HG02970 (cell line): ENCODE measurements around the gene PPP1CA.
A peak's percentile ranks its signal among the peaks of the same experiment; 100 is the strongest.

Source experiments
- ATAC-seq: cut with Tn5 transposase; IDR thresholded peaks from one replicate; pipeline ENCODE4 v1.9.1; 2021; ENCODE audit warnings: mild to moderate bottlenecking, moderate library complexity, moderate number of reproducible peaks; ENCODE audit not compliant: unreplicated experiment, low FRiP score

PPP1CA gene

DNA sequence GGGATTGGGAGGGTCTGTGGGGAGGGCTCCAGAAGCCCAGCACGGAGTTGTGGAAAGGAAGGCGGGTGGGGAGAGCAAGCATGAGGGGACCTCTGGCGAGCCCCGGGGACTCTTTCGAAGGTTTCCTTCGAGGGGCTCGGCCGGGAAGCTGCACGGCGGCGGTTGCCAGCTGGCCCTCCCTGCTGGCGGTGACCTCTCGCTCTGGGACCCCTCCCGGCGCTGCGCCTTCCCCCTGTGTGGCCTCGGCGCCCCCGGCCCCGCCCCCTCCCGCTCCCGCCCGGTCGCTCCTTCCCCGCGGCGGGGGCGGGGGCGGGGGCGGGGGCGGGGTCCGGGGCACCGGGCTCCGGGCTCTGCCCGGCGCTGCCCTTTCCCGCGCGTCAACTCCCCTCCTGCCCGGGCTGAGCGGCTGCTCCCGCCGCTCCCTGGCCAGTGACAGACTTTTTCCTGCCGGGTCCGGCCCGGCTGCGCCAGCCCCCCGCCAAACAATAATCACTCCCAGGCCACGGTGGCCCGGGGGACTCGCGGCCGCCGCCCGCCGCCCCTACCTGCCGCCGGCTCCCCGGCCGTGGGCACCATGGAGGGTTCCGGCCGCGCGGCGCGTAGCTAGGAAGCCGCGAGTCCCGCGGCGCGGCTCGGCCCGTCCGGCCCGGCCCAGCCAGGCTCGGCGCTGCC lies 29.2 kb downstream of the PPP1CA start:
- peak; percentile 11 for ATAC-seq

DNA sequence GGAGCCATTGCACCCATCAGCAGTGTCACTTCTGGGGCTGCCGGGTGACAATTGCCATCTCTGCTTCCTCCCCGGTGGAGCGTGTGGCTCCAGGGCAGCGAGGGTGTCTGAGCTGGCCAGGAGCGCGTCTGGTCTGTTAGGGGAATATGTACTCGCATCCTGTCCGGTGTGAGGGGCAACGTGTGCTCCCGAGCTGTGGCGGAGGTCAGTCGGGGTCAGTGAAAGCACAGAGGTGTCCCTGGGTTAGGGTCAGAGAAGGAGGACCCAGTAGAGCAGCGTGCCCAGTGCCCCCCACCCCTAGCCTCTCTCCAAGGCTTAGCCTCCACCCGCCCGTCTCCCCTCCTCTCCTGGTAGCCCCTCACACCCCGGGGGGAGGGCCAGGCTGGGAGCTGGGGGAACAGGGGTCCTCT lies 29.7 kb downstream of the PPP1CA start:
- ATAC-seq: no peak

DNA sequence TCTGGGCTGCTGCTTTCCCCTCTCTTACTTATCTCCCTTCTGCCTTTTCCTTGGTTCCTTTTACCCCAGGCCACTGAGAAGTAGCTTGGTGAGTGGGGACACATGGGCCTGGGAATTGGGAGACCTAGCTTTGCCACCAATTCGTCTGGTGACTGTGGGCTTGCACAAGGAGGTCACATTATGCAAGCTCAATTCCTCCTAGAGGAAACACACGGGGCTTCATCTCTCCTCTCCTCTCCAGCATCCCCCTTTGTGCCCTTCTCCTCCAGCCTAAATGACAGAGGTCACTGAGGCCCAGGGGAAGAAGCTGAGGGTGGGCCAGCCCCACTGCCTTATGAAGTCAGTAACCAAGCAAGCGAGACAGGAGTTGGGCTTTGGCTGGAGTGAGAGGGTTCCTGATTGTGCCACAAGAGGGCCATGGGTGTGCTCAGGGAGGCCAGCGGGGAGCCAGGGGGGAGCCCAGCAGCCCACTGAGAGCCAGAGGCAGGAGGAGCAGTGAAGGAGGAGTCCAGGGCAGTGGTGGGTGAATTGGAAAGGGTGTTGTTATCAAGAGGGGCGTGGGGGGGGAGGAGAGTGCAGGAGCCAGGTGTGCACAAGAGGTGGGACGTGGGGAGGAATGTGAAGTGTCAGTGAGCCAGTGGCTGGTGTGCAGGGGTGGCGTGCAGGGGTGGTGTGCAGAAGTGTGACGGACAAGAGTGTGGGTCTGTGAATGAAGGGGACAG lies 30.3 kb downstream of the PPP1CA start:
- no peak for ATAC-seq

DNA sequence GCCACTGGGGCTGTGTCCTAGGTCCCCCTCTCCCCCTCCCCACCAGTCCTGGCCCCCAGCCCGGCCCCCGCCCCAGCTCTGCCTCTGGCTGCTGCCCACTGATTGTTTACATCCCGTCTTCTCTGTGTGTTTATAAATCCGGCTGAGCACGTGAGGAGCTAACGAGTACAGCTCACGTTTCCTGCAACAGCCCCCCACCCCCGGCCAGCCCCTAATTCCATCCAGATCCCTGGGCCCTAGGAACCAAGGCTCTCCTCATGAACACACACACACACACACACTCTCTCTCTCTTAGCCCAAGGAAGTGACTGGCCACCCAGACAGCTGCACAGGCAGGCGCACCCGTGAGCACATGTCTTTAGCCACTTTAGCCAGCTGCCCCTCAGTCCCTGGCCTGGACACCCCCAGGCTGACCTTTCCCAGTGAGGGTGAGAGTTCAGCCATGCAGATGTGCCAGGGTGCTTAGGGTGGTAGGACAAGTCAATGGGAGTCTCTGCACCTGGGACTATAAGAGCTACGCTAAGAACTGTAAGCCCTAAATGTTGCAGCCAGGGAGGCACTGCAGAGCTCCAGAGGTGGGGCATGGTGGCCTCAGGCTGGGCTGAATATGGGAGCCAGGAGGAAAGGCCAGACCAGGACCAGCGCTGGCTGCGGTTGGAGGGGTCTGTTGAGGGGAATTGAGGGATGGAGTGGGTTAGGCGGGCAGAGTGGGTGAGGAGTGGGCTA lies 31.1 kb downstream of the PPP1CA start:
- ATAC-seq: no peak

DNA sequence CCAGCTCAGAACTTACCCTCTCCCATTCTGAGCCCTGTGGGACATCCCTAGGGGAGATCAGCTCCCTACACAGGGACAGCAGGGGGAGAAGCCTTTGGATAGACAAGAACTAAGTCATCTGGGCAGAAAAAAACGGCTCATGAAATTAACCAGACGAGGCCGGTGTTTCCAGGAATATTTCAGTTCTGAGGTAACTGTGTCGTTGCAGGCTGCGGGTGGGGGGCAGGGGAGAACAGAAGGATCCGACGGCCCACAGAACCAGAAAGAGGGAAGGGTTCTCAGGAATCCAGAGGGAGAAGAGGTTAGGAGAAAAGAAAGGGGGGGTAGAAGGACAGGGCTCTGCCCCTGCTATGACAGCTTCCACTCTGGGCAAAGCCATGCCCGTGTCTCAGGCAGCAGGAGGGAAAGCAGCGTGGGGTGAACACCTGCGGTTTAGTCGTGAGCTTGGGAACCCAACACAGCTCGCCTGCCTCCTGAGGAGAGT lies 31.8 kb downstream of the PPP1CA start:
- no peak for ATAC-seq

DNA sequence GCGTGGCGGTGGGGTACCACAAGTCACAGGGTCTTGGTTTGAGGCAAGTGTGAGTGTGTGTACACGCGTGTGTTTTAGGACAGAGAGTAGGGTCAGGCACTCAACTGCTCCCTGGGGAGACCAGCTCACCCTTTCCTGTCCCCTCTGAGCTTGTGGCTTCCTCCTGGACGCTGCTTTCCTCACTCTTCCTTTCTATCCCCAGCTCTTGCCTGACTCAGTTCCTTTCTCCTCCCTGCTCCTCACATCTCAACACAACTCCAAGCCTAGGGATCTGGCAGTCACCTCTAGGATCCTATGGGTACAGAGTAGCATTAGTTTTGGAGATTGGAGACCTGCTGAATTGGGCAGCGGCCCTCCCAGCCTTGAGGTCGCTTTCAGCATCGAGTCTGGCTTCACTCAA lies 32.4 kb downstream of the PPP1CA start:
- no peak for ATAC-seq

DNA sequence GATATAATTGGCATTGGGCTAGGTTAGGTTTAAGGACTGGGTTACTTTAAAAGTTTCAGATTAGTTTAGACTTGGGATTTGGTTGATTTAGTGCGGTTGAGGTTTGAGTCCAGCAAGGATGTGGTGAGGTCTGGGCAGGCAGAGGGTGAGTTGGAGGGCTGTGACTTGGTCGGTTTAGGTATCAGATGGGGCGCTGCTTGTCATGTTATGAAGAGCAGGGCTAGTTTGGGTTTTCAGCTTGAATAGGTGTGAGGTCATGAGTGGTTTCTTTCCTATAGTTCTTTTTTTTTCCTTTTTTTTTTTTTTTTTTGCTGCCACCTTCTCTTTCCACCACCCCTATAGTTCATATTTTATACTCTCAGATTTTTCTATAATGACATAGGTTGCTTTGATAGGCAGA lies 33.0 kb downstream of the PPP1CA start:
- ATAC-seq: no peak

DNA sequence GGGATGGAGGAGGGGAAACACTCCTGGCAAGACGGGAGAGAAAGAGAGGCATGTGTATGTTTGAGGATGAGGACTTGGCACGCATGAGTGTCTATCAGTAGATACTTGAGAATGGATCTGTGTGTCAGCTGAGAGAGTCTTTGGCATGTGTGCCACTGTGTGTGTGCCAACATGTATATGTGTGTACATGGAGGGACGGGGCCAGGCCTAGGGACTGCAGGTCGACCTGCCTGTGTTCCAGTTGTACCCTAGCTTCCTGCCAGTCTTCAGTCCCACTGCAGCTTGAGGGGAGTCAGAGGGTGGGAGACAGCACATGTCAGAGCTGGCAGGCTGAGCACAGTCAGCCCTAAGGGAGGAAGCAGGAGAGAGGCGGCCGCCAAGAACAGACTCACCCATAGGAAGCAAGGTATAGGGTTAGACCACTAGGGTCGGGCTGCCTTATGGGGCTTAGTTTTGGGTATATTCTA lies 33.9 kb downstream of the PPP1CA start:
- ATAC-seq: no peak

DNA sequence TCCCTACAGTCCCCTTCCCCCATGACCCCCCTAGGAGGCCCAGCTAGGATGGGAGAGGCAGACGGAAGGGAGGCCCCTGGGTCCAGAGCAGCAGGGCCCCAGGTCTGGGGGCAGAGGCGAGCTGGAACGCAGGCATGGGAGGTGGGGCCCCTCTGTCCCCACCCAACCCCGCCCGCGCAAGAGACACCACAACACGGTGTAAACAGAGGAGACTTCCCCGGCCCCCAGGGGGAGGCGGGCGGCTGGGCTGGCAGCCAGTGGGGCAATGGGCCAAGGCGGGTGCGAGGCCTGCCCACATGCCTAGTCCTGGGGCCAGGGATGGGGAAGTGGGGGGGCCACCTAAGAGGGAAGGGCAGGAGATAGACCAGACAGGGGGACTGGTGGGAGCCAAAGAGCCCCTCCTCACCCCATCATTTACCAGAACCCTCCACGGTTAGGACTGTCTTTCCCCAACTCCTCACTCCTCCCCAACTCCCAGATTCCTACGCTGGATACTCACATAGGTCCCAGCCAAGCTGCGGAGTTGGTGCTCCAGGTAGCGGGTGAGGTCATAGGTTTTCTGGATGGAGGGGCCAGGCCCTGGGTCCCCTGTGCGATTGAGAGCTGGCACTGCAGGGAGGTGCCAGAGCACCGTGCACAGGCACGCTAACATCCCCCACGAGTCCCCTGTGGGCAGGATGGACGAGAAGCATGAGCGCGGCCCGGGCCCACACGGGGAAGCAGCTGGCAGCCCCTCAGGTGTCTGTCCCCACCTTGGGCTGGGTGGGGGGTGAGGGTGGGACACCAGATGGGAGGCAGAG lies 34.5 kb downstream of the PPP1CA start:
- no peak for ATAC-seq

DNA sequence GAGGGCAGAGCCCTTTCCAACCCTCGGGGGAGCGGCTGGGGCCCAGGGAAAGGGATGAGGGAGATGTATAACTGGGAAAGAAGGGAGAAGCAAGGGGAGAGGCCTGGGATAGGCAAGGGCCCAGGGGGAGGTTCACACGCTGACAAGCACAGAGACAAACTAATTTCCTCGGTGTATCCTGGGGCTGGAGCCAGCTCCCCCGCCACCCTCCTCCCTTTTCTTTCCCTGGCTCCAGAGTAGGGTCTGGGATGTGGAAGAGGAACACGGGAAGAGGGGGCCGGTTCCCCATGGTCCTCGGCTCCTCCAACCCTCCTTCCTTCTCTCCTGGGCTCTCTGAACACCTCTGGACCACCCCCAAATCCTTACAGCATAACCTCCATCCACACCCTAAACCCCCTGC lies 35.1 kb downstream of the PPP1CA start:
- no peak for ATAC-seq

DNA sequence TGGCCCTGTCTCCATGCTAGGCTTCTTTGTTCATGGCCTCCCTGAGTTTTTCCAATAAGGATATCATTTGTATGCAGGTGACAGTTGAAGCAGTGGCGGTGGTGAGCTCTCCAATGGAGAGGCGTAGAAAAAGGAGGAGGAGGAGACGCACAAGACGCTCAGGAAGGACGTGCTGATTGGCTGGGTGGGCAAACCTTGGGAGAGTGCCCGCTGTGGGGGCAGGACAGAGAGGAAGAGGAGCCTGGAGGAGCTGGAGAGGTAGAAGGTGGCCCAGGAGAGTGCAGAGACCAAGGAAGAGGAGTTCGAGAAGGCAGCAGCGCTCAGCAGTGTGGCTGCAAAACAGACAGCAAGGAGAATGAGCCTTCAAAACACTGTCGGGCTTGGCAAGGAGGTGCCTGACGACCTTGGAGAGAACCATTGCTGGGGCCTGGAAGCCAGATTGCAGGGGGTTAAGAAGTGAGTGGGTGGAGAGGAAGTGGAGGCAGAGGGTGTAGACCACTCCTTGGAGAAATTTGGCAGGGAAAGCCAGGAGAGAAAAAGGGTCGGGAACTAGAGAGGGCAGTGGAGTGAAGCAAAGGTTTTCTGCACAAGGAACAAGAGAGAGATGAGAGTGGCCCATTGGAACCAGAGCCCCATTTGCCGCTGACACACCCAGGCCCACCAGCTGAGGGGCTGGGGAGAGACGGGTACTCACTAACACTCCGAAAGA lies 35.8 kb downstream of the PPP1CA start:
- ATAC-seq: no peak

DNA sequence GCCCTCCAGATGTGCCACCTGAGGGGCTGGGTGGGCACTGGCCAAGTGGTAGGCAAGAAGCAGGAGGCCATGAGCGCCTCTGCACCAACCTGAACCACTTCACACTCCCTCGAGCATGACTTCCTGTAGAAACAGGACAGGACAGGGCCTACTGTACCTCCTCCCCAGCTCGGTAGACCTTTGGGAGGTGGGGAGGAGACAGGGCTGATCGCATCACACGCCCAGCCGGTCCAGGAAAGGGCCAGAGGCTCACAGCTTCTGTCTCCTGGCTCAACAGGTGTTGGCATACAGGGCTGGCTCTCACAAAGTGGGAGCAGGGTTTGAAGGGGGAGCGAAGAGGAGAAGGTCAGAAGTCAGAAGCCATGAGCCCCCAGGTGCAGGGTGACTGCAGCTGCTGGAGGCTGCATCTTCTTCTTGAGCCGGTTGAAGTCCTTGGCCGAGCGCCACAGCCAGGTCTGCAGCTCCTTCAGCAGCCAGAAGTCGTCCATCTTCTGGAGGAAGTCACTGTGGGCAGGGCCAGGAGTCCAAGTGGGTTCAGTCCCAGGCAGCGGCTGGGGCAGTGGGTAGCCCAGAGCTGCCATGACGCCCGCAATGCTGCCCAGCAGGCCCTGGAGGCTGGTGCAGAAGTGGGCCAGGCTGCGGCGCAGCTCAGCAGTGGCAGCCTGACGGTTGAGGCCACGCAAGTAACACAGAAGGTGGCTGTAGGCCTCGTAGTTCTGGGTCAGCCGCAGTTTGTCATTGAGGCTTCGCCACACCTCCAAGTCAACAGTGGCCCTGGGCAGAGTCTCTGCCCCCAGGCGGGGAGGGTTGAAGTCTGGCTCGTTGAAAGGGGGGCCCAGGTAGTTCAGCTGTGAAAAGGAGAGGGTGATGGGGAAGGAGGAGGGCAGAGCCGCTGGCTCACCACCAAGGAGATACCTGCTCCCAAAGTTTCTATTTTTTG lies 36.6 kb downstream of the PPP1CA start:
- ATAC-seq: no peak

DNA sequence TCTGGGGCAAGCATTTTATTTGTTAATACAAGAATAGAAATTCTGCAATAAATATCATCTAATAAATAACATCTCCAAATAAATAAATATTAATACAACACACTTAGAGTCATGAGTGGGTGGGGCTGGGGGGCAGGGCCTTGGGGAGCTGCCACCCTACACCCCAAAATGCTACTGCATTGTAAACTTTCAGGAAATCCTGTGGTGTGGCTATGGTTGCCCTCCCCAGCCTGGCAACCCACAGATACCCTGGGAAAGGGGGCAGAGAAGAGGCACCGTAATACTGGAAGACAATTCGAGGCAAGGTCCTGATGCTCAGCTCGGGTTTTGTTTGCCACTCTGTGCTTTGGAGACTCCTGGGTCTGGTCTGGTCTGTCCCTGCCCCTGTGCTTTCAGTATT lies 37.5 kb downstream of the PPP1CA start:
- ATAC-seq: no peak

DNA sequence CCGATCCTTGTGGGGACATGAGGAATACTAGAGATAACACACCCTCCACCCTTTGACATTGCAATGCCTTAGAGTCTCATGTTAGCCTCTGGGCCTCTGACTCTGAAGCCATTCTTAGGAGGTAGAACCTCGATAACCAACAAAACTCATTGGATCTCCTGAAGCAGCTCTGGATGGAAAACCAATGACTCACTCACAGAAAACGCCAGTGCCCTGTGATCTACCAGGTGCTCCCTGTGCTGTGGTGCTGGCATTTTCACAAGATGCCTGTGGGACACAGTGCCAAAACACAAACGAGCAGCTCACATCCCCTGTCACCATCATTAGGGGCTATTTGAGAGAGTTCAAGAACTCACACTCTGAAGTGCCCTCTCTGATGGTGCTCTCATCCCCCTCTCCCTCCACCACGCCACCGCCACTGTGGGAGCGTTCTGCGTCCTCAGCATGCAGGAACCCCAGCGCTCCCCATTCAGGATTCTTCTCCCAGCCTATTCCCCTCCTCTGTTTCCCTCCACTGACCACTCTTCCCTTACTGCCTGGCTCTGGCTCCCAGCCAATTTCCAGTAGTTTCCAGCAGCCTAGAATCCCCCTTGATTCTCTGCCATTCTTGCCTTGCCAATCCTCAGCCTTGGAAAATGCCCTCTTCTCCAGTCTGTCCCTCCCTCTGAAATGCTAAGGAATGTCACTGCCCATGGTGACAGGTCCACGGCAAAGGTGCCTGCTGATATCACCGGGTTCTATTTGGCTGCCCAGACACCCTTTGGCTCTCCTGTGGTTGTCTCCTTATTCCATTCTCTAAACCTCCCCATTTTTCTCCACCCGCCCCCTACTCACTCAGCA lies 43.6 kb downstream of the PPP1CA start:
- ATAC-seq: no peak

DNA sequence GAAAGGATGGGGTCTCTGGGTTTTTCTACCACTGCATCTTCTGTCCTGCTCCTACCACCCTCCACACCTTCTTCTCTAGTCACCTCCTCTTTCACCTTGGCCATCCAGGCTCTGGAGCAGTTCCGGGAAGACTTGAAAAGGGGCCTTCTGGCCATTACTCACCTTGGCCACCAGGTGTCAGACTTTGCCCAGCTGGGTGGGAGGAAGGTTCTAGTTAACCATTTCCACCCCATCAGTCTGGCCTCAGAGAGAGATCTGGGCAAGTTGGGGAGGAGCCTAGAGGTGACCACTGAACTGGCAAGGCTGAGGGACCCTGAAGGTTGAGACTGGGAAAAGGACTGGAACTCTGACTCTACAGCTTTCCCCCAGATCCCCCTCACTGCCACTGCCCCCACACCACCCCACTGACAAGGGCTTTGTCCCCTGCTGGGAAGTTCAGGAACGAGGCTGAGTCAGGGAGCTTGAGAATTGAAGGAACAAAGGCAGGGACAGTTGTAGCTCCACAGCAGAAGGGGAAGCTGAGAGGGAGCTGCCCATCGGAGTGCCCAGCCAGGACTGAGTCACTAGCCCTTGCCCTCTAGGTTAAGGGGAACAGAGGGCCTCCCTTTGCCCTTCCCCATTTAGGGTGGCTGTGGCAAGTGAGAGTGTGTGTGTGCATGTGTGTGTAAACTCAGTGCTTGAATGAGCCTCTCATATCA lies 44.6 kb downstream of the PPP1CA start:
- no peak for ATAC-seq

DNA sequence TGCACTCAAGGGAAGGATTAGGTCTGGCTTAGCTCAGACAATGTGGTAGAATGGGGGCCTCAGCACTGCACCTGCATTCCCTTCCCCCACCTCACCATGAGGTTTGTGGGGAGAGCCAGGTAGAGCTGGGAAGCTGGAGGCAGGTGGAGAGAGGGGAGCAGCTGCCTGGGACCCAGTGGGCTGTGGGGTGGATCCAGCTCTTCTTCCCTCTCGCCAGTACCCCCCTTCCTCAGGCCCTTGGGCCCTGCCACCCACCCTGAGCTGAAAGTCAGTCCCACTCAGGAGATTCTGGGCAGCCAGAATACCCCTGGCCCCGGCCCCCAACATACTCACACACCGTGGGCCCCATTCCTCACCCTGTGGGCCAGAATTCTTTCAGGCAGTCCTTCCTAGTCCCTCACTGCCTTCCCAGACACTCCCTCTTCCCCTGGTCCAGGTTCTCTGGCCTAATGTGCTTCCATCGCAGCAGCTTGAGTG lies 45.2 kb downstream of the PPP1CA start:
- no peak for ATAC-seq

DNA sequence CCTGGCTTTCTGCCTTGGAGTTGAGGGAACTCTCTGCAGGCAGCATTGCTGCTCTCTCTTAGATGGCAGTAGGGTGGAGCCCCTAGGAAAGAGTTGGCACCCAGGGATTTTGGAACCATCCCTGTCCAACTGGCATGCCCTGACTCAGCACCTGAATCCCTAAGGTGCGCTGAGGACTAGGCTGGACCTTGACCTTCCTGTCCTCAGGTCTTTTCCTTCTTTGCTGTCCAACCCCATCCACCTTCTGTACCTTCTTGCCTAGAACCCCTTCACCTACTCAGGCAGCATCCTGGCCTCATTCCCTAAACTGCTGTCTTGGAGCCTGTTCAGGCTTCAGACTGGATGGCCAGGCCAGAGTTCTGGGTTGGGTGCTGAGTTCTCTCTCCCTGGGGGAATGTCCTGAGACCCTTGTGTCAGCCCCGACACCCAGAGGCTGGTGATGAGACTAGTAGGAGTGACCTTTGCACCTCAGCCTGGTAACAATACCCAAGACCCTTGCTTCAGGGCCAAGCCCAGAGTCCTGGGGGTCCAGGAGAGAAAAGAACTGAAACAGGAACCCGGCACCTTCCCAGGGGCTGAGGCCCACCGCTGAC lies 45.8 kb downstream of the PPP1CA start:
- no peak for ATAC-seq
